Ovary (tissue), 9 donors: ENCODE measurements around the gene TLE5. TPM values are rescaled to one million over a fixed set of nuclear protein-coding genes. Genes with fewer than 3 reads are reported as not detected.

ENCODE experiments used
- DNase-seq, 5 donors: peaks; one replicate each; pipeline ENCODE4 v3.0.0-alpha.2; 2019 to 2020
- H3K27ac ChIP-seq, 2 donors: fragments of 200-600 bp; one replicate each; pipeline versions ENCODE4 v1.5.1 to v1.8.0; 2019 to 2022
- H3K27me3 ChIP-seq: fragments of 200-600 bp; one replicate; pipeline ENCODE4 v1.8.0; 2022
- H3K36me3 ChIP-seq: fragments of 200-600 bp; sonication (generic); one replicate; pipeline ENCODE4 v1.5.1; 2019
- H3K4me1 ChIP-seq: one replicate; pipeline ENCODE4 v1.8.1; 2013; ENCODE audit warnings: mild to moderate bottlenecking, moderate library complexity; ENCODE audit not compliant: insufficient read depth
- H3K4me3 ChIP-seq: fragments of 200-600 bp; sonication (generic); one replicate; pipeline ENCODE4 v1.5.1; 2017
- H3K9me3 ChIP-seq, 2 donors: fragments of 200-600 bp in 1 of 2; sonication (generic) in 1 of 2; one replicate each; pipeline versions ENCODE4 v1.5.1 to v1.8.1; 2013 to 2019; ENCODE audit warnings: mild to moderate bottlenecking in 1 of 2, moderate library complexity in 1 of 2
- EP300 ChIP-seq: sonication (generic); formaldehyde crosslinking; IDR thresholded peaks from one replicate; pipeline ENCODE4 v1.6.1; 2017; ENCODE audit warnings: antibody characterized with exemption
- POLR2A ChIP-seq: fragments of 450-650 bp; IDR thresholded peaks from one replicate; pipeline ENCODE4 v1.6.1; 2017; ENCODE audit warnings: antibody characterized with exemption, mild to moderate bottlenecking, moderate library complexity
- WGBS, 3 donors: extraction: QIAGEN DNeasy Blood & Tissue Kit in 1 of 3; methylation state at CpG; one replicate each; pipeline versions ENCODE4 v1.1.5 to v1.1.7; 2013 to 2017; 5-methylcytosine and 5-hydroxymethylcytosine counted together
- intact Hi-C, 4 donors: fragments of 100-400 bp; cut with DNase I; formaldehyde crosslinking; loops; one replicate each; pipeline versions ENCODE4 v1.11.0 to v1.15.1; 2022 to 2023
- polyA plus RNA-seq, 2 donors: library from polyadenylated mRNA; stranded (reverse); fragments of 200-250 nt in 1 of 2; fragments of 350-450 nt in 1 of 2; fragmentation: Illumina TruSeq in 1 of 2; extraction: RNeasy Lipid Tissue Mini Kit (QIAGEN cat#74804) in 1 of 2; gene quantifications; one replicate each; pipeline ENCODE4 v1.2.3, GENCODE V29; 2013 to 2014
- total RNA-seq, 7 donors: library from RNA; depleted of rRNA in 2 of 7; stranded (reverse); fragments of >200 nt in 2 of 7; fragmentation: NEBNext Ultra II Directional in 3 of 7; extraction: Animal tissue kit (Norgen Biotek cat#: 25700) in 3 of 7; gene quantifications; one replicate each; pipeline versions ENCODE4 v1.1.0 to v1.2.4, GENCODE V29; 2016 to 2023
- TF ChIP-seq, protein P1 (sequence below), 3 donors: fragments of 450-650 bp in 2 of 3; fragments of 200-600 bp in 1 of 3; IDR thresholded peaks; one replicate each; pipeline versions ENCODE4 v1.5.1 to v1.8.0; 2016 to 2022; ENCODE audit warnings: antibody characterized with exemption in 3 of 3, mild to moderate bottlenecking in 1 of 3
- donor health status: DM: no; HTN: no; CAD: no; lungs with moderate emphysema.
- donor health status: DM: no; HTN: no; CAD: no.
- donor health status: Bipolar disorder and iron deficiency.
- donor health status: DM: yes; HTN: yes; CAD: no.
- donor health status: DM: no; HTN: no; CAD: no.
- donor health status: DM: yes; HTN: yes; CAD: no.

TLE5 gene
- total and polyA plus RNA-seq, 9 donors: 241 to 670 (median 503) TPM

DNA sequence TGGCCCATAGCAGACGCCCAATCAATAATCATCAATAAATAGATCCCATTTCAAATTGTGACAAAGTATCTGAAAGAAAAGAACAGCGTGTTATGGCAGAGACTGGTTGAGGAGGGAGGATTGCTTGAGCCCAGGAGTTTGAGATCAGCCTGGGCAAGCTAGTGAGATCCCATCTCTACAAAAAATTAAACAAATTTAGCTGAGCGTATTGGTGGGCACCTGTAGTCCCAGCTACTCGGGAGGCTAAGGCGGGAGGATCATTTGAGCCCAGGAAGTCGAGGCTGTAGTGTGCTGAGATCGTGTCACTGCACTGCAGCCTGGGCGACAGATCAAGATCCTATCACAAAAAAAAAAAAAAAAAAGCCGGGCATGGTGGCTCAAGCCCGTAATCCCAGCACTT lies 25.5 kb upstream of the TLE5 start:
- WGBS, 3 donors: 84 to 89% (median 84%) methylated on average over 10 of the region's 10 CpGs
- DNase-seq: no peak
- TF ChIP-seq EP300 (no peak), POLR2A (no peak)
- TF ChIP-seq, protein P1, sequence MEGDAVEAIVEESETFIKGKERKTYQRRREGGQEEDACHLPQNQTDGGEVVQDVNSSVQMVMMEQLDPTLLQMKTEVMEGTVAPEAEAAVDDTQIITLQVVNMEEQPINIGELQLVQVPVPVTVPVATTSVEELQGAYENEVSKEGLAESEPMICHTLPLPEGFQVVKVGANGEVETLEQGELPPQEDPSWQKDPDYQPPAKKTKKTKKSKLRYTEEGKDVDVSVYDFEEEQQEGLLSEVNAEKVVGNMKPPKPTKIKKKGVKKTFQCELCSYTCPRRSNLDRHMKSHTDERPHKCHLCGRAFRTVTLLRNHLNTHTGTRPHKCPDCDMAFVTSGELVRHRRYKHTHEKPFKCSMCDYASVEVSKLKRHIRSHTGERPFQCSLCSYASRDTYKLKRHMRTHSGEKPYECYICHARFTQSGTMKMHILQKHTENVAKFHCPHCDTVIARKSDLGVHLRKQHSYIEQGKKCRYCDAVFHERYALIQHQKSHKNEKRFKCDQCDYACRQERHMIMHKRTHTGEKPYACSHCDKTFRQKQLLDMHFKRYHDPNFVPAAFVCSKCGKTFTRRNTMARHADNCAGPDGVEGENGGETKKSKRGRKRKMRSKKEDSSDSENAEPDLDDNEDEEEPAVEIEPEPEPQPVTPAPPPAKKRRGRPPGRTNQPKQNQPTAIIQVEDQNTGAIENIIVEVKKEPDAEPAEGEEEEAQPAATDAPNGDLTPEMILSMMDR (IDR thresholded peaks at IDR 0.05): no peak
- no peaks in the 10 kb centered on the region for H3K4me1 ChIP-seq
- no peaks in the 10 kb centered on the region for H3K36me3 ChIP-seq
- intact Hi-C loops: no loop called here
- H3K4me3 ChIP-seq: no peak overlapping the region
- H3K27ac ChIP-seq: no peak overlapping the region
- no peaks in the 10 kb centered on the region for H3K9me3 ChIP-seq
- no peaks in the 10 kb centered on the region for H3K27me3 ChIP-seq

DNA sequence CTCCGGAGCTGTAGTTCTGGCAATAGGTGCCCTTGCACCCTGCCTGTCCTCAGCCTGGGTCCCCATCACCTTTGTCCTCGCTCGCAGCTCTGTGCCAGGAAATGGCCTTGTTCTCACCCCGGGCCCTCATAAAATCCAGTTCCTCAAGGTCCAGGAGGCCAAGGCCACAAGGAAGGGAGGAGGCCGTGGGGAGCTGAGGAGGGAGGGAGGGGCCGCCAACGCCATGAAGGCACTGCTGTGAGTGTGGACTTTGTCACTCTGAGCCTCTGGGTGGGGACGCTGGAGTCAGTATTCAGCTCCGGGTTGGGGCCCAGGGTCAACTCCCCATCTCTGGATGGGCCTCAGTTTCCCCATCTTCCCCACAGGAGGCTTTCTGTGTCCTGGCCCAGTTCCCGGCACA lies 22.6 kb upstream of the TLE5 start:
- 55 to 74% (median 63%) methylated on average over 10 of the region's 10 CpGs for WGBS, 3 donors
- no peak overlapping the region for H3K4me3 ChIP-seq

DNA sequence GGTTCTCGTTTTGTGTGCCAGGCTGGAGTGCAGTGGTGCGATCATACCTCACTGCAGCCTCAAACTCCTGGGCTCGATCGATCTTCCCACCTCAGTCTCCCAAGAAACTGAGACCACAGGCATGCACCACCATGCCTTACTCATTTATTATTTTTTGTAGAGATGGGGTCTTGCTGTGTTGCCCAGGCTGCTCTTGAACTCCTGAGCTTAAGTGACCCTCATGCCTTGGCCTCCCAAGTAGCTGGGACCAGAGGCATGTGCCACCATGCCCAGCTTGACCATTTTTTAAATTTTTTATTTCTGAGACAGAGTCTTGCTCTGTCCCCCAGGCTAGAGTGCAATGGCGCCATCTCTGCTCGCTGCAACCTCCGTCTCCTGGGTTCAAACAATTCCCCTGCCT lies 21.7 kb upstream of the TLE5 start:
- H3K36me3 ChIP-seq: no peaks in the 10 kb centered on the region
- no peak for DNase-seq
- TF ChIP-seq EP300: no peak
- TF ChIP-seq, protein P1 (IDR thresholded peaks at IDR 0.05): no peak
- H3K4me3 ChIP-seq: no peak overlapping the region
- H3K9me3 ChIP-seq: no peaks in the 10 kb centered on the region
- intact Hi-C loops: no loop called here
- WGBS, 3 donors: 94 to 95% (median 94%) methylated on average over 7 of the region's 7 CpGs
- H3K4me1 ChIP-seq: no peaks in the 10 kb centered on the region
- no peak overlapping the region for H3K27ac ChIP-seq
- no peaks in the 10 kb centered on the region for H3K27me3 ChIP-seq

More for the DNA sequence above, 22.6 kb upstream of the TLE5 start:
- Histone ChIP-seq H3K27me3 (no peaks in the 10 kb centered on the region), H3K9me3 (no peaks in the 10 kb centered on the region), H3K36me3 (no peaks in the 10 kb centered on the region), H3K27ac (no peak overlapping the region), H3K4me1 (no peaks in the 10 kb centered on the region)
- TF ChIP-seq POLR2A (no peak), EP300 (no peak)
- TF ChIP-seq, protein P1 (IDR thresholded peaks at IDR 0.05): no peak
- intact Hi-C loops: no loop called here
- no peak for DNase-seq

DNA sequence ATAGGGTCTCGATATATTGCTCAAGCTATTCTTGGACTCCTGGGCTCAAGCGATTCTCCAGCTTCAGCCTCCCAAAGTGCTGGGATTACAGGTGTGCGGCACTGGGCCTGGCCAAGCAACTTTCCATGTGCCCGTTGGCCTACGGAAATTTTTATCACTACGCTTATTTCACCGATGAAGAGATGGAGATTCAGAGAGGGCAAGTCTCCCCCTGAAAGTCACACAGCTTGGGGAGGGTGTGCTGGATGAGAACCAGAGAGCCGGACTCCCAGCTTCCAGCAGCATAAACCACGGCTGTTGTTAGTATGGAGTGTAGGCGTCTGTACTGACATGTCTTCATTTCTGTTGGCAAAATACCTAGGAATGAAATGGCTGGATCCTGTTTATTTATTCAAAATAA lies 20.0 kb upstream of the TLE5 start:
- Histone ChIP-seq H3K4me3 (no peak overlapping the region), H3K27ac (no peak overlapping the region), H3K4me1 (no peaks in the 10 kb centered on the region), H3K9me3 (no peaks in the 10 kb centered on the region), H3K36me3 (no peaks in the 10 kb centered on the region), H3K27me3 (no peaks in the 10 kb centered on the region)
- DNase-seq: no peak
- WGBS, 3 donors: 93% methylated on average over 10 of the region's 10 CpGs
- intact Hi-C loops: no loop called here
- TF ChIP-seq, protein P1 (IDR thresholded peaks at IDR 0.05): no peak
- TF ChIP-seq POLR2A (no peak), EP300 (no peak)

DNA sequence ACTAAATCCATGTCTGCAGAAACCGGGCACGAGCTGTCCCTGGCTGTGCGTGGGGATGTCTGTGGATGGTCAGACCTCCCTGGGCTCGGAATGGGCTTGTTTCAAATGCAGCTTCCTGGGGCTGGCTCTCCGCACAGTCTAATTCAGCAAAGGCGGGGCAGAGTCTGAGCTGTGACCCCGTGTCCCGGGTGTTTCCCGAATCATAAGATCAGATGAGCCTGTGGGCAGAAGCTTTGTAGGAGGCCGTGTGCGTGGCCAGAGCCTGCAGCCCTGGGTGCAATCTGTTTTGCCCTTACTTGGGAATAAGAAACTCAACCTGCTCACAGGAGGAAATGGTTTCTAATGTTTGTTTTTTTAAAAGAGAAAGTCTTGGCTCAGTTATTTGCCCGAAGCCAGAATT lies 18.0 kb upstream of the TLE5 start:
- no peak overlapping the region for H3K4me3 ChIP-seq

More for the DNA sequence above, 18.0 kb upstream of the TLE5 start:
- no peaks in the 10 kb centered on the region for H3K9me3 ChIP-seq
- no peak overlapping the region for H3K27ac ChIP-seq
- no peak for TF ChIP-seq EP300
- no peak for TF ChIP-seq POLR2A
- TF ChIP-seq, protein P1 (IDR thresholded peaks at IDR 0.05): no peak
- intact Hi-C loops: no loop called here
- H3K36me3 ChIP-seq: no peaks in the 10 kb centered on the region
- no peaks in the 10 kb centered on the region for H3K27me3 ChIP-seq
- no peaks in the 10 kb centered on the region for H3K4me1 ChIP-seq
- peak in 2 of 5 donors; percentile 29 to 59 for DNase-seq
- WGBS, 3 donors: 8 to 14% (median 9%) methylated on average over 12 of the region's 12 CpGs
